ENCODE measurements around the gene CTRB1. TPM values are rescaled to one million over a fixed set of nuclear protein-coding genes. Genes with fewer than 3 reads are reported as not detected.

The CTRB1 gene
- total RNA-seq, 4 donors from 2014 or later, result not detected

- Histone ChIP-seq H3K27me3 (no peaks in the 10 kb centered on the region), H3K4me3 (replicated peaks in 1 of 3) (no peak overlapping the region), H3K4me1 (peaks cover 56 to 82% of the 10 kb centered on the region in 2 donors), H3K27ac (peak overlapping the region; percentile 21 to 81 (median 41)), H3K9me3 (no peaks in the 10 kb centered on the region), H3K36me3 (no peaks in the 10 kb centered on the region)
- DNase-seq, result no peak
- WGBS, 2 donors, result 68% methylated on average over 21 of the region's 21 CpGs
- TF ChIP-seq POLR2A (IDR thresholded peaks at IDR 0.05) (no peak), CTCF (IDR thresholded peaks at IDR 0.05) (no peak)
- intact Hi-C loops (cut with DNase I), result no loop called here
Measured at GRCh38 chr16:75257886-75258806, 39.4 kb downstream of the CTRB1 start.

- Histone ChIP-seq H3K9me3 (no peaks in the 10 kb centered on the region), H3K4me3 (replicated peaks in 1 of 3) (no peak overlapping the region), H3K27ac (peak overlapping the region; percentile 21 to 81 (median 41)), H3K4me1 (peaks cover 57 to 82% of the 10 kb centered on the region in 2 donors), H3K27me3 (no peaks in the 10 kb centered on the region), H3K36me3 (no peaks in the 10 kb centered on the region)
- intact Hi-C loops (cut with DNase I), result no loop called here
- peak; percentile 85 to 89 for DNase-seq
- 35 to 45% methylated on average over 6 of the region's 6 CpGs for WGBS, 2 donors
- no peak for TF ChIP-seq POLR2A (IDR thresholded peaks at IDR 0.05)
- TF ChIP-seq CTCF (IDR thresholded peaks at IDR 0.05), result peak in 1 of 6 experiments; percentile 12
Measured at GRCh38 chr16:75258807-75259141, 40.0 kb downstream of the CTRB1 start.

GRCh38 chr16:75260851-75261589, 42.2 kb downstream of the CTRB1 start:
- H3K9me3 ChIP-seq, result no peaks in the 10 kb centered on the region
- WGBS, 2 donors, result 80 to 87% methylated on average over 5 to 7 of the region's 10 CpGs
- intact Hi-C loops (cut with DNase I), result no loop called here
- H3K36me3 ChIP-seq, result no peaks in the 10 kb centered on the region
- H3K4me3 ChIP-seq (replicated peaks in 1 of 3), result no peak overlapping the region
- no peak for DNase-seq
- peak overlapping the region in 1 of 3 donors; percentile 38 for H3K27ac ChIP-seq
- no peaks in the 10 kb centered on the region for H3K27me3 ChIP-seq
- TF ChIP-seq CTCF (IDR thresholded peaks at IDR 0.05) (no peak), POLR2A (IDR thresholded peaks at IDR 0.05) (no peak)
- H3K4me1 ChIP-seq, result peaks cover 63 to 68% of the 10 kb centered on the region in 2 donors

GRCh38 chr16:75261590-75262078, 42.8 kb downstream of the CTRB1 start:
- peaks cover 64 to 68% of the 10 kb centered on the region in 2 donors for H3K4me1 ChIP-seq
- no peaks in the 10 kb centered on the region for H3K36me3 ChIP-seq
- no peaks in the 10 kb centered on the region for H3K9me3 ChIP-seq
- no peaks in the 10 kb centered on the region for H3K27me3 ChIP-seq
- intact Hi-C loops (cut with DNase I), result no loop called here
- no peak overlapping the region for H3K4me3 ChIP-seq (replicated peaks in 1 of 3)
- peak overlapping the region in 2 of 3 donors; percentile 17 to 43 for H3K27ac ChIP-seq
- WGBS, 2 donors, result 88% methylated on average over 2 of the region's 3 CpGs; no CpG with 5 or more reads in 1 of the 2 donors
- no peak for DNase-seq
- no peak for TF ChIP-seq POLR2A (IDR thresholded peaks at IDR 0.05)
- no peak for TF ChIP-seq CTCF (IDR thresholded peaks at IDR 0.05)

All from thyroid gland (tissue), 4 donors.